HepG2 (cell line): ENCODE results near the gene CLHC1. TPM values are rescaled to one million over a fixed set of nuclear protein-coding genes. Genes with fewer than 3 reads are reported as not detected.

Source experiments
- ETV6 ChIP-seq: sonication (generic); formaldehyde crosslinking; conservative IDR thresholded peaks from 2 replicates; pipeline ENCODE4 v1.4.0; 2020; ENCODE audit warnings: missing genetic modification reagents
- HNRNPLL ChIP-seq: fragments of 200-400 bp; formaldehyde crosslinking; IDR thresholded peaks from 2 replicates; pipeline ENCODE4 v1.6.1; 2017; ENCODE audit warnings: mild to moderate bottlenecking, low read depth, low read length; ENCODE audit not compliant: poor library complexity, severe bottlenecking
- JARID2 ChIP-seq: sonication (generic); formaldehyde crosslinking; IDR thresholded peaks from 2 replicates; pipeline ENCODE4 v1.8.1; 2023; ENCODE audit warnings: missing genetic modification reagents, inconsistent platforms; ENCODE audit not compliant: insufficient replicate concordance
- NFATC3 ChIP-seq: sonication (generic); formaldehyde crosslinking; IDR thresholded peaks from 2 replicates; pipeline ENCODE4 v1.5.1; 2020; ENCODE audit warnings: mild to moderate bottlenecking, missing genetic modification reagents
- SMAD1 ChIP-seq: sonication (generic); formaldehyde crosslinking; IDR thresholded peaks from 2 replicates; pipeline ENCODE4 v1.4.0; 2020; ENCODE audit warnings: missing genetic modification reagents, low read depth, mild to moderate bottlenecking, borderline replicate concordance
- ZBTB7A ChIP-seq: sonication (generic); formaldehyde crosslinking; IDR thresholded peaks from 2 replicates; pipeline ENCODE4 v1.8.0; 2022; ENCODE audit warnings: mild to moderate bottlenecking, missing genetic modification reagents
- ZNF501 ChIP-seq: sonication (generic); formaldehyde crosslinking; IDR thresholded peaks from 2 replicates; pipeline ENCODE4 v1.5.1; 2020; ENCODE audit warnings: mild to moderate bottlenecking, moderate library complexity, missing genetic modification reagents
- ZNF510 ChIP-seq: sonication (generic); formaldehyde crosslinking; IDR thresholded peaks from 2 replicates; pipeline ENCODE4 v1.4.0; 2020; ENCODE audit warnings: low read depth, mild to moderate bottlenecking, missing genetic modification reagents
- ZNF569 ChIP-seq: sonication (generic); formaldehyde crosslinking; IDR thresholded peaks from 2 replicates; pipeline ENCODE4 v1.5.0; 2020; ENCODE audit warnings: mild to moderate bottlenecking, missing genetic modification reagents, moderate library complexity, borderline replicate concordance
- ZNF674 ChIP-seq: sonication (generic); formaldehyde crosslinking; IDR thresholded peaks from 2 replicates; pipeline ENCODE4 v1.5.0; 2020; ENCODE audit warnings: low read depth, mild to moderate bottlenecking, missing genetic modification reagents
- polyA plus RNA-seq, 8 experiments: library from polyadenylated mRNA; depleted of rRNA in 3 of 8; stranded (reverse) in 7 of 8; unstranded in 1 of 8; fragments of >200 nt; fragmentation: Illumina TruSeq in 4 of 8; extraction: Trizol in 4 of 8; gene quantifications; 2 replicates each; pipeline versions ENCODE4 v1.2.1 to v1.2.3, GENCODE V29; 2011 to 2016; ENCODE audit warnings: low read depth in 4 of 8, missing spikeins in 1 of 8, mixed read lengths in 1 of 8; ENCODE audit not compliant: insufficient read depth in 1 of 8
- total RNA-seq, 5 experiments: library from RNA; depleted of rRNA; stranded (reverse); fragments of >200 nt; fragmentation: Illumina TruSeq; extraction: Trizol; gene quantifications; 2 replicates each; pipeline ENCODE4 v1.2.3, GENCODE V29; 2016; ENCODE audit warnings: low read depth in 1 of 5
- TF ChIP-seq, protein P1 (sequence below): sonication (generic); formaldehyde crosslinking; IDR thresholded peaks from 2 replicates; pipeline ENCODE4 v1.5.0; 2020; ENCODE audit warnings: missing genetic modification reagents
- TF ChIP-seq, protein P2 (sequence below): sonication (generic); formaldehyde crosslinking; conservative IDR thresholded peaks from 2 replicates; pipeline ENCODE4 v1.4.0; 2020; ENCODE audit warnings: missing genetic modification reagents
- TF ChIP-seq, protein P3 (sequence below): sonication (generic); formaldehyde crosslinking; IDR thresholded peaks from 2 replicates; pipeline ENCODE4 v1.4.0; 2020; ENCODE audit warnings: missing genetic modification reagents, low read depth, mild to moderate bottlenecking, borderline replicate concordance
- TF ChIP-seq, protein P4 (sequence below): sonication (generic); formaldehyde crosslinking; IDR thresholded peaks from 2 replicates; pipeline ENCODE4 v1.4.0; 2020; ENCODE audit warnings: missing genetic modification reagents
- TF ChIP-seq, protein P5 (sequence below), 2 experiments: fragments of 450-650 bp in 1 of 2; sonication (generic) in 1 of 2; formaldehyde crosslinking; IDR thresholded peaks; 2 replicates each; pipeline versions ENCODE4 v1.5.0 to v1.8.0; 2020 to 2022; ENCODE audit warnings: mild to moderate bottlenecking in 1 of 2, missing genetic modification reagents in 1 of 2
- TF ChIP-seq, protein P6 (sequence below): sonication (generic); formaldehyde crosslinking; IDR thresholded peaks from 2 replicates; pipeline ENCODE4 v1.5.0; 2020; ENCODE audit warnings: mild to moderate bottlenecking, missing genetic modification reagents
- TF ChIP-seq, protein P7 (sequence below): sonication (generic); formaldehyde crosslinking; IDR thresholded peaks from 2 replicates; pipeline ENCODE4 v1.4.0; 2020; ENCODE audit warnings: mild to moderate bottlenecking, missing genetic modification reagents, borderline replicate concordance

The CLHC1 gene
- total and polyA plus RNA-seq, 2 of the 13 experiments (the other 11 are each of a cell fraction or from before 2014, with no cell fraction given): 9.8 to 12.6 TPM

DNA sequence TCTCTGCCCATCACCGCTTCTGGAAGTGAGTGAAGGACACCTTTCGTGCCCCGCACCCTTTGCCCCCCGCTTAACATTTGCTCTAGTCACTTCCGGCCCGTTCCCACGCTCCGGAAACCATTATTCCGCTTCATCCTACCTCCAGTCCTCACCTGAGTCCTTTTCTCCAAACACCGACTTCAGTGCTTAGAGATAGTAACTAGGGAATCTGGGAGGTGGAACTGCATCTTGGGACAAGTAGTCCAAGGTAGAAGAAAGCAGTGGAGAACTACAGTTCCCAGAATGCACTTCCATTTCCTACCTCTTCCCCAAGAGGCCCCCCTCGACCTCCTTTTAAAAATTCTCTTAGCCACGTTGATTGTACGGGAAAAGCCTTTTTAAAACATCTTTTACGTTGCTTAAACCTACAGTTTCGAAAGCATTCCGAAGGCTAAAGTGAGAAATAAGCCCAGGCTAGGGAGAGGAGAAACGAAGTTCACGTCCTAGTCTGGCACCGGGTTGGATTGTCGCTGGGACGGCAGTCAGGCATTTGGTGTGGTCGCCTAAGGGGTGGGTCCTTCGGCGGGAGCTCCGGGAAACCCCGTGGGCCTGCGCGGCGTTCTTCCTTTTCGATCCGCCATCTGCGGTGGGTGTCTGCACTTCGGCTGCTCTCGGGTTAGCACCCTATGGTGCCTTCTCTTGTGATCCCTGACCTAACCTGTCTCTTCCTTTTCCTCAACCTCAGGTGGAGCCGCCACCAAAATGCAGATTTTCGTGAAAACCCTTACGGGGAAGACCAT lies at the start of gene CLHC1, which contains the start of gene RPS27A (continued):
- peak; percentile 75; the same call in 1 of the 2 replicates for TF ChIP-seq NFATC3 (CRISPR knock-in tag)
- peak; percentile 89 for TF ChIP-seq SMAD1 (CRISPR knock-in tag)
- TF ChIP-seq ZNF510 (CRISPR knock-in tag): peak; percentile 29; the same call in 1 of the 2 replicates
- TF ChIP-seq, protein P1, sequence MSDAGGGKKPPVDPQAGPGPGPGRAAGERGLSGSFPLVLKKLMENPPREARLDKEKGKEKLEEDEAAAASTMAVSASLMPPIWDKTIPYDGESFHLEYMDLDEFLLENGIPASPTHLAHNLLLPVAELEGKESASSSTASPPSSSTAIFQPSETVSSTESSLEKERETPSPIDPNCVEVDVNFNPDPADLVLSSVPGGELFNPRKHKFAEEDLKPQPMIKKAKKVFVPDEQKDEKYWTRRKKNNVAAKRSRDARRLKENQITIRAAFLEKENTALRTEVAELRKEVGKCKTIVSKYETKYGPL: no peak
- TF ChIP-seq ZNF674 (CRISPR knock-in tag): peak; percentile 63; the same call in 1 of the 2 replicates
- TF ChIP-seq, protein P2, sequence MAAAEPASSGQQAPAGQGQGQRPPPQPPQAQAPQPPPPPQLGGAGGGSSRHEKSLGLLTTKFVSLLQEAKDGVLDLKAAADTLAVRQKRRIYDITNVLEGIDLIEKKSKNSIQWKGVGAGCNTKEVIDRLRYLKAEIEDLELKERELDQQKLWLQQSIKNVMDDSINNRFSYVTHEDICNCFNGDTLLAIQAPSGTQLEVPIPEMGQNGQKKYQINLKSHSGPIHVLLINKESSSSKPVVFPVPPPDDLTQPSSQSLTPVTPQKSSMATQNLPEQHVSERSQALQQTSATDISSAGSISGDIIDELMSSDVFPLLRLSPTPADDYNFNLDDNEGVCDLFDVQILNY (CRISPR knock-in tag): peak; percentile 62; the same call in 1 of the 2 replicates
- TF ChIP-seq, protein P3, sequence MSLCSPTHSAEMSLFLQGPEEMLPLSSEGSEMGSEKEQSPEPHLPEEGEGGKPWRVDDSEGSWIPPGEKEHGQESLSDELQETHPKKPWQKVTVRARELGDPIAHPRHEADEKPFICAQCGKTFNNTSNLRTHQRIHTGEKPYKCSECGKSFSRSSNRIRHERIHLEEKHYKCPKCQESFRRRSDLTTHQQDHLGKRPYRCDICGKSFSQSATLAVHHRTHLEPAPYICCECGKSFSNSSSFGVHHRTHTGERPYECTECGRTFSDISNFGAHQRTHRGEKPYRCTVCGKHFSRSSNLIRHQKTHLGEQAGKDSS: 0 out of 2 replicates have a peak, but pooled peaks have one; percentile 7
- TF ChIP-seq, protein P4, sequence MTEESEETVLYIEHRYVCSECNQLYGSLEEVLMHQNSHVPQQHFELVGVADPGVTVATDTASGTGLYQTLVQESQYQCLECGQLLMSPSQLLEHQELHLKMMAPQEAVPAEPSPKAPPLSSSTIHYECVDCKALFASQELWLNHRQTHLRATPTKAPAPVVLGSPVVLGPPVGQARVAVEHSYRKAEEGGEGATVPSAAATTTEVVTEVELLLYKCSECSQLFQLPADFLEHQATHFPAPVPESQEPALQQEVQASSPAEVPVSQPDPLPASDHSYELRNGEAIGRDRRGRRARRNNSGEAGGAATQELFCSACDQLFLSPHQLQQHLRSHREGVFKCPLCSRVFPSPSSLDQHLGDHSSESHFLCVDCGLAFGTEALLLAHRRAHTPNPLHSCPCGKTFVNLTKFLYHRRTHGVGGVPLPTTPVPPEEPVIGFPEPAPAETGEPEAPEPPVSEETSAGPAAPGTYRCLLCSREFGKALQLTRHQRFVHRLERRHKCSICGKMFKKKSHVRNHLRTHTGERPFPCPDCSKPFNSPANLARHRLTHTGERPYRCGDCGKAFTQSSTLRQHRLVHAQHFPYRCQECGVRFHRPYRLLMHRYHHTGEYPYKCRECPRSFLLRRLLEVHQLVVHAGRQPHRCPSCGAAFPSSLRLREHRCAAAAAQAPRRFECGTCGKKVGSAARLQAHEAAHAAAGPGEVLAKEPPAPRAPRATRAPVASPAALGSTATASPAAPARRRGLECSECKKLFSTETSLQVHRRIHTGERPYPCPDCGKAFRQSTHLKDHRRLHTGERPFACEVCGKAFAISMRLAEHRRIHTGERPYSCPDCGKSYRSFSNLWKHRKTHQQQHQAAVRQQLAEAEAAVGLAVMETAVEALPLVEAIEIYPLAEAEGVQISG (CRISPR knock-in tag): peak; percentile 80
- no peak for TF ChIP-seq JARID2 (CRISPR knock-in tag)
- peak; percentile 97 for TF ChIP-seq HNRNPLL
- TF ChIP-seq, protein P5, sequence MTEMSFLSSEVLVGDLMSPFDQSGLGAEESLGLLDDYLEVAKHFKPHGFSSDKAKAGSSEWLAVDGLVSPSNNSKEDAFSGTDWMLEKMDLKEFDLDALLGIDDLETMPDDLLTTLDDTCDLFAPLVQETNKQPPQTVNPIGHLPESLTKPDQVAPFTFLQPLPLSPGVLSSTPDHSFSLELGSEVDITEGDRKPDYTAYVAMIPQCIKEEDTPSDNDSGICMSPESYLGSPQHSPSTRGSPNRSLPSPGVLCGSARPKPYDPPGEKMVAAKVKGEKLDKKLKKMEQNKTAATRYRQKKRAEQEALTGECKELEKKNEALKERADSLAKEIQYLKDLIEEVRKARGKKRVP (CRISPR knock-in tag; IDR thresholded peaks at IDR 0.05): peak in 1 of 2 experiments; percentile 53; a peak in 1 of 4 replicates
- TF ChIP-seq ZBTB7A (CRISPR knock-in tag): 0 out of 2 replicates have a peak, but pooled peaks have one; percentile 58
- peak; percentile 88; the same call in 1 of the 2 replicates for TF ChIP-seq ZNF501 (CRISPR knock-in tag)
- TF ChIP-seq, protein P6, sequence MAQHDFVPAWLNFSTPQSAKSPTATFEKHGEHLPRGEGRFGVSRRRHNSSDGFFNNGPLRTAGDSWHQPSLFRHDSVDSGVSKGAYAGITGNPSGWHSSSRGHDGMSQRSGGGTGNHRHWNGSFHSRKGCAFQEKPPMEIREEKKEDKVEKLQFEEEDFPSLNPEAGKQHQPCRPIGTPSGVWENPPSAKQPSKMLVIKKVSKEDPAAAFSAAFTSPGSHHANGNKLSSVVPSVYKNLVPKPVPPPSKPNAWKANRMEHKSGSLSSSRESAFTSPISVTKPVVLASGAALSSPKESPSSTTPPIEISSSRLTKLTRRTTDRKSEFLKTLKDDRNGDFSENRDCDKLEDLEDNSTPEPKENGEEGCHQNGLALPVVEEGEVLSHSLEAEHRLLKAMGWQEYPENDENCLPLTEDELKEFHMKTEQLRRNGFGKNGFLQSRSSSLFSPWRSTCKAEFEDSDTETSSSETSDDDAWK (CRISPR knock-in tag): no peak
- TF ChIP-seq, protein P7, sequence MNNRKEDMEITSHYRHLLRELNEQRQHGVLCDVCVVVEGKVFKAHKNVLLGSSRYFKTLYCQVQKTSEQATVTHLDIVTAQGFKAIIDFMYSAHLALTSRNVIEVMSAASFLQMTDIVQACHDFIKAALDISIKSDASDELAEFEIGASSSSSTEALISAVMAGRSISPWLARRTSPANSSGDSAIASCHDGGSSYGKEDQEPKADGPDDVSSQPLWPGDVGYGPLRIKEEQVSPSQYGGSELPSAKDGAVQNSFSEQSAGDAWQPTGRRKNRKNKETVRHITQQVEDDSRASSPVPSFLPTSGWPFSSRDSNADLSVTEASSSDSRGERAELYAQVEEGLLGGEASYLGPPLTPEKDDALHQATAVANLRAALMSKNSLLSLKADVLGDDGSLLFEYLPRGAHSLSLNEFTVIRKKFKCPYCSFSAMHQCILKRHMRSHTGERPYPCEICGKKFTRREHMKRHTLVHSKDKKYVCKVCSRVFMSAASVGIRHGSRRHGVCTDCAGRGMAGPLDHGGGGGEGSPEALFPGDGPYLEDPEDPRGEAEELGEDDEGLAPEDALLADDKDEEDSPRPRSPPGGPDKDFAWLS (CRISPR knock-in tag): no peak
- 0 out of 2 replicates have a peak, but pooled peaks have one; percentile 27 for TF ChIP-seq ETV6 (CRISPR knock-in tag)
- no peak for TF ChIP-seq ZNF569 (CRISPR knock-in tag)
